PC-3 (cell line): Measurements from ENCODE around the gene MMP23B. TPM values are rescaled to one million over a fixed set of nuclear protein-coding genes. Genes with fewer than 3 reads are reported as not detected.

Experiments
- ATAC-seq: fragments of 200-7000 bp; cut with Tn5 transposase; 2 replicates; pipeline ENCODE4 v1.9.1; 2020; ENCODE audit warnings: mild to moderate bottlenecking, moderate library complexity
- BruUV-seq: library from RNA; stranded (reverse); fragments of 400-500 nt; replicated peaks from 2 replicates; lab custom pipeline; 2021; lab: Mats Ljungman, UMichigan
- CTCF ChIA-PET: fragments of 300-600 bp; sonication (Branson Sonifier 250); formaldehyde crosslinking; loops from one replicate; lab custom pipeline; 2022; ENCODE audit warnings: antibody characterized with exemption; lab: Charles Lee
- POLR2A ChIA-PET: fragments of 300-600 bp; sonication (Branson Sonifier 250); formaldehyde crosslinking; loops from one replicate; lab custom pipeline; 2022; ENCODE audit warnings: antibody characterized with exemption; ENCODE audit not compliant: unreplicated experiment; lab: Charles Lee
- DNase-seq: peaks from one replicate; pipeline ENCODE4 v3.0.0-alpha.2; 2015
- H2AFZ ChIP-seq: fragments of 300-600 bp; sonication (generic); 2 replicates; pipeline ENCODE4 v1.6.0; 2016; ENCODE audit warnings: antibody characterized with exemption, low read length
- H3F3A ChIP-seq: fragments of 300-600 bp; sonication (generic); one replicate; pipeline ENCODE4 v1.6.0; 2017; ENCODE audit warnings: antibody characterized with exemption, low read length, control low read depth, mild to moderate bottlenecking; ENCODE audit not compliant: unreplicated experiment
- H3K27ac ChIP-seq: fragments of 300-600 bp; sonication (generic); 2 replicates; pipeline ENCODE4 v1.5.1; 2016; ENCODE audit warnings: mild to moderate bottlenecking, low read length
- H3K27me3 ChIP-seq: fragments of 300-600 bp; sonication (generic); 2 replicates; pipeline ENCODE4 v1.6.1; 2016; ENCODE audit warnings: low read length, mixed read lengths
- H3K36me3 ChIP-seq: fragments of 300-600 bp; sonication (generic); 2 replicates; pipeline ENCODE4 v1.6.1; 2016; ENCODE audit warnings: low read depth, mixed run types, low read length, mixed read lengths
- H3K4me1 ChIP-seq: fragments of 300-600 bp; sonication (generic); 2 replicates; pipeline ENCODE4 v1.5.1; 2016; ENCODE audit warnings: low read length; ENCODE audit not compliant: insufficient read depth
- H3K4me2 ChIP-seq: fragments of 300-600 bp; sonication (generic); 2 replicates; pipeline ENCODE4 v1.6.0; 2016; ENCODE audit warnings: low read length
- H3K4me3 ChIP-seq: fragments of 300-600 bp; sonication (generic); 2 replicates; pipeline ENCODE4 v1.5.1; 2016; ENCODE audit warnings: mild to moderate bottlenecking, low read length, mixed read lengths
- H3K79me2 ChIP-seq: fragments of 300-600 bp; sonication (generic); 2 replicates; pipeline ENCODE4 v1.6.1; 2017; ENCODE audit warnings: low read length, mixed read lengths
- H3K9ac ChIP-seq: fragments of 300-600 bp; sonication (generic); 2 replicates; pipeline ENCODE4 v1.6.0; 2016; ENCODE audit warnings: mild to moderate bottlenecking, low read length
- H3K9me2 ChIP-seq: fragments of 300-600 bp; sonication (generic); replicated peaks from 2 replicates; pipeline ENCODE4 v1.6.1; 2016; ENCODE audit warnings: mixed run types, low read length, mixed read lengths
- H3K9me3 ChIP-seq: fragments of 300-600 bp; sonication (generic); 2 replicates; pipeline ENCODE4 v1.6.1; 2016; ENCODE audit warnings: low read length, mixed read lengths
- H4K20me1 ChIP-seq: fragments of 300-600 bp; sonication (generic); 2 replicates; pipeline ENCODE4 v1.6.1; 2016; ENCODE audit warnings: low read length, mixed read lengths
- EZH2 ChIP-seq: fragments of 300-600 bp; sonication (generic); IDR thresholded peaks from one replicate; pipeline ENCODE4 v1.6.1; 2017; ENCODE audit warnings: antibody characterized with exemption, mild to moderate bottlenecking, low read length; ENCODE audit not compliant: unreplicated experiment
- EZH2phosphoT487 ChIP-seq: fragments of 300-600 bp; sonication (generic); IDR thresholded peaks from 2 replicates; pipeline ENCODE4 v1.6.1; 2018; ENCODE audit warnings: mild to moderate bottlenecking, antibody characterized with exemption, low read length, borderline replicate concordance
- intact Hi-C: fragments of 100-400 bp; cut with micrococcal nuclease; formaldehyde crosslinking; loops from 2 replicates; pipeline ENCODE4 v1.9.0; 2023
- total RNA-seq: library from RNA; depleted of rRNA; stranded (reverse); fragments of >200 nt; gene quantifications from 2 replicates; pipeline ENCODE4 v1.2.3, GENCODE V29; 2014
- TF ChIP-seq, protein P1 (sequence below): fragments of 300-600 bp; sonication (generic); conservative IDR thresholded peaks from 2 replicates; pipeline ENCODE4 v1.5.1; 2017; ENCODE audit warnings: antibody characterized with exemption, low read depth, mild to moderate bottlenecking, low read length

The MMP23B gene
- total RNA-seq, 1 experiment from 2014 or later = 28.4 TPM

DNA sequence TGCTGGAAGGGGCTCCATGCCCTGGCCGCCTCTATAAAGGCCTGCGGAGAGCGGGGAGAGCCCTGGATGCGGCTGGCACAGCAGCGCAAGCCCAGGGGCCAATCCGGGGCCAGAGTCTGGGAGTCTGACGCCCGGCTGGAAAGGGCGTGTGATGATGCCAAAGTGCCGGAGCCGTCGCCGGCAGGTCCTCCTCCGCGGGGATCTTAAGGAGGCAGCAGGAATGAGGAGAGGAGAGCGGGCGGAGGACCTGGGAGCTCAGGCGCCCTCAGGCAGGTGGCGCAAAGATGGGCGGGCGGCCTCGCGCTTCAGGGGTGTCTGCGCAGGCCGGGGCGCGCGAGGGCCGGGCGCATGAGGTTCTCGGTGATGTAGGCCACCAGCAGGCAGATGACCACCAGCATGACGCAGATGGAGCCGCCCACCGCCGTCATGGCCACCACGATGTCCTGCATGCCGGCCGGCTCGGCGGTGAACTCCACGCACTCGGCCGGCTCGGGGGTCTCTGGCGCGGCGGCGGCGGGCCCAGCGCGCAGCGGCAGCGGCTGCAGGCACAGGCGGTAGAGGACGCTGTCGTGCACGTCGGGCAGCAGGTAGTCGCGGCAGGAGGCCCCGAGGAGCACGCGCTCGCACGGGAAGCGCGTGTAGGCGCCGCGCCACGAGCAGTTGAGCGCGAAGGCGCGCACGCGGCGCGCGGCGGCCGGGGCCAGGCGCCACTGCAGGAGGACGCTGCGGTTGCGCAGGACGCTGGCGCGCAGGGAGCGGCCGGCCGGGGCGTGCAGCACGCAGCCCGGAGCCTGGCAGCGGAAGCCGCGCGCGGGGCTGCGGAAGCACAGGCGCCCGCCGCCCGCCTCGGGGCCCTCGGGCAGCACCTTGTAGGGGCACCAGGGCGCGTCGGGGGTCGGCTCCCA, 32.7 kb upstream of the MMP23B start:
- Histone ChIP-seq H2AFZ (no peak overlapping the region), H3K4me1 (peaks cover 5% of the 10 kb centered on the region), H3K27me3 (peaks cover 4% of the 10 kb centered on the region; the same call in 1 of the 2 replicates), H3K9me2 (no peaks in the 10 kb centered on the region), H3K36me3 (no peaks in the 10 kb centered on the region), H3F3A (no peaks in the 10 kb centered on the region), H3K79me2 (no peaks in the 10 kb centered on the region), H4K20me1 (no peaks in the 10 kb centered on the region), H3K27ac (no peak overlapping the region), H3K4me2 (peak overlapping the region; percentile 53), H3K9ac (no peak overlapping the region), H3K9me3 (no peaks in the 10 kb centered on the region), H3K4me3 (no peak overlapping the region)
- 0 out of 2 replicates have a peak, but pooled peaks have one; percentile 47 for TF ChIP-seq EZH2phosphoT487
- TF ChIP-seq EZH2 = no peak
- peak; percentile 36 for DNase-seq
- POLR2A ChIA-PET = no interaction called here
- intact Hi-C loops = no loop called here
- CTCF ChIA-PET = no interaction called here
- ATAC-seq = peak; percentile 39
- no TSS peak for BruUV-seq

DNA sequence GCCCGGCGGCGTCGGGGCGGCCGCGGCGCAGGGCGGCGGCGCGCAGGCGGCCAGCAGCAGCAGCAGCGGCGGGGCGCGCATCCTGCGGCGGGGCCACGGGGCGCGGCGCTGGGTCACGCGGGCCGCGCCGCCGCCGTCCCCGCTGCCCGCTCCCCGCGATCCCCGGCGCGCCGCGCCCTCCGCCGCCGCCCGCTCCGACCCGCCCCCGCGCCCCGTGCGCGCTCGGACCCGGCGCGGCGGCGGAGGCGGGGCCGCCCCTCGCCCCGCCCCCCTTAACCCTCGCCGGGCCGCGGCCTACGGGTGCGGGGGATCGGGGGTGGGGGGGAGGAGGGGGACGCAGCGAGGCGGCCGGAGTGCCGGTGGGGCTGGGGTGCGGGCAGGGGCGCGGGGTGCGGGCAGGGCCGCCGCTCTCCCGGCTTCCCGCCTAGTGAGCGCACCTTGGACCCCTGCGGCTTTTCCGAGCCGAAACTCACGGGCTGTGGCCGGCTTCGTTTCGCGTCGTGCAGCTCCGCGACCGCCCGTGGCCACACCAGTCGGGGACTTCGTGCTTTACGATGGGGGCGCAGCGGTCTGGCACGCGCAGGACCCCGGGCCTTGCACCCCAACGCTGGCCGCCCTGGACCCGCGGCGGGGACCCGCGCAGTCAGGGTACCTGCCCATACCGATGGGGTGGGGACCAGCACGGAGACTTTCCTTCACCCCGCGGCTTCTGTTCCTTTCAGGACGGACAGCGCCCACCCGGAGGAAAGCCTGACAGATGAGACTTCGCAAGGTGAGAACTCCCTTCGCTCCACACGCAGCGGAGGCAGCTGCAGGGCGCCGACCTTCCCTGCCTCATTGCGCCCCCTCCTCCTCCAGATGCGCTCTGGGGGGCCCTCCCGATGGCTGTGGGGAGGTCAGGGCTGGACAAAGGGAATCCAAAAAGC, 31.8 kb upstream of the MMP23B start, which contains the start of gene FNDC10:
FNDC10 (minus strand) TSS at position 201 of the 926 bp plus-strand sequence; CDS start at position 81, 120 bp downstream.
- TF ChIP-seq, protein P1, sequence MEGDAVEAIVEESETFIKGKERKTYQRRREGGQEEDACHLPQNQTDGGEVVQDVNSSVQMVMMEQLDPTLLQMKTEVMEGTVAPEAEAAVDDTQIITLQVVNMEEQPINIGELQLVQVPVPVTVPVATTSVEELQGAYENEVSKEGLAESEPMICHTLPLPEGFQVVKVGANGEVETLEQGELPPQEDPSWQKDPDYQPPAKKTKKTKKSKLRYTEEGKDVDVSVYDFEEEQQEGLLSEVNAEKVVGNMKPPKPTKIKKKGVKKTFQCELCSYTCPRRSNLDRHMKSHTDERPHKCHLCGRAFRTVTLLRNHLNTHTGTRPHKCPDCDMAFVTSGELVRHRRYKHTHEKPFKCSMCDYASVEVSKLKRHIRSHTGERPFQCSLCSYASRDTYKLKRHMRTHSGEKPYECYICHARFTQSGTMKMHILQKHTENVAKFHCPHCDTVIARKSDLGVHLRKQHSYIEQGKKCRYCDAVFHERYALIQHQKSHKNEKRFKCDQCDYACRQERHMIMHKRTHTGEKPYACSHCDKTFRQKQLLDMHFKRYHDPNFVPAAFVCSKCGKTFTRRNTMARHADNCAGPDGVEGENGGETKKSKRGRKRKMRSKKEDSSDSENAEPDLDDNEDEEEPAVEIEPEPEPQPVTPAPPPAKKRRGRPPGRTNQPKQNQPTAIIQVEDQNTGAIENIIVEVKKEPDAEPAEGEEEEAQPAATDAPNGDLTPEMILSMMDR = no peak
- no peak for TF ChIP-seq EZH2phosphoT487
- no peak for TF ChIP-seq EZH2
- intact Hi-C loops = no loop called here
- no peaks in the 10 kb centered on the region for H3K79me2 ChIP-seq
- no peaks in the 10 kb centered on the region for H3K9me3 ChIP-seq
- no peak for DNase-seq
- no peaks in the 10 kb centered on the region for H3K9me2 ChIP-seq
- H3K4me2 ChIP-seq = peak within 1 kb of the TSS; percentile 95
- ChIA-PET POLR2A (no interaction called here), CTCF (no interaction called here)
- no peaks in the 10 kb centered on the region for H3K36me3 ChIP-seq
- H3K27me3 ChIP-seq = peaks cover 4% of the 10 kb centered on the region; the same call in 1 of the 2 replicates
- ATAC-seq = peak; percentile 18
- BruUV-seq = no TSS peak
- peak within 1 kb of the TSS; percentile 68 for H3K4me3 ChIP-seq
- no peaks in the 10 kb centered on the region for H4K20me1 ChIP-seq
- H2AFZ ChIP-seq = peak within 1 kb of the TSS; percentile 74
- no peak within 1 kb of the TSS for H3K27ac ChIP-seq
- H3F3A ChIP-seq = no peaks in the 10 kb centered on the region
- H3K4me1 ChIP-seq = peaks cover 5% of the 10 kb centered on the region
- H3K9ac ChIP-seq = no peak within 1 kb of the TSS
